SK-N-SH treated with all-trans-retinoic acid at 6 μM for 48 hours (cell line): ENCODE results near the gene DNAI7.

ENCODE experiments used
- ATAC-seq: fragments of 200-7000 bp; cut with Tn5 transposase; 3 replicates; pipeline ENCODE4 v1.9.1; 2020; ENCODE audit warnings: mild to moderate bottlenecking, moderate library complexity
- ARNTL ChIP-seq: fragments of 450-650 bp; formaldehyde crosslinking; IDR thresholded peaks from 2 replicates; pipeline ENCODE4 v1.5.0; 2020; ENCODE audit warnings: low read depth, mild to moderate bottlenecking, moderate library complexity, borderline replicate concordance
- BACH2 ChIP-seq: fragments of 250-450 bp; sonication (Bioruptor Pico); IDR thresholded peaks from 2 replicates; pipeline ENCODE4 v1.9.0; 2021; ENCODE audit warnings: mild to moderate bottlenecking, borderline replicate concordance
- CREB5 ChIP-seq: fragments of 250-450 bp; sonication (Bioruptor Pico); IDR thresholded peaks from 2 replicates; pipeline ENCODE4 v1.5.1; 2020; ENCODE audit warnings: low read depth, mild to moderate bottlenecking, moderate library complexity
- CSDC2 ChIP-seq: fragments of 250-450 bp; sonication (Bioruptor Pico); IDR thresholded peaks from 2 replicates; pipeline ENCODE4 v1.5.0; 2020; ENCODE audit warnings: mild to moderate bottlenecking, moderate library complexity
- CSRNP3 ChIP-seq: fragments of 250-450 bp; sonication (Bioruptor Pico); IDR thresholded peaks from 2 replicates; pipeline ENCODE4 v1.5.1; 2021; ENCODE audit warnings: mild to moderate bottlenecking, moderate library complexity
- ESRRG ChIP-seq: fragments of 250-450 bp; sonication (Bioruptor Pico); IDR thresholded peaks from 2 replicates; pipeline ENCODE4 v1.6.1; 2021; ENCODE audit warnings: mild to moderate bottlenecking
- GLIS3 ChIP-seq: fragments of 250-450 bp; sonication (Bioruptor Pico); IDR thresholded peaks from 2 replicates; pipeline ENCODE4 v1.5.0; 2020; ENCODE audit warnings: mild to moderate bottlenecking, moderate library complexity
- ISL1 ChIP-seq: fragments of 250-450 bp; sonication (Bioruptor Pico); IDR thresholded peaks from 2 replicates; pipeline ENCODE4 v2.1.2; 2022; ENCODE audit warnings: mild to moderate bottlenecking, moderate library complexity
- OSR1 ChIP-seq: fragments of 250-450 bp; sonication (Bioruptor Pico); IDR thresholded peaks from 2 replicates; pipeline ENCODE4 v1.8.0; 2022; ENCODE audit warnings: moderate library complexity, mild to moderate bottlenecking, inconsistent platforms
- PATZ1 ChIP-seq: fragments of 250-450 bp; sonication (Bioruptor Pico); IDR thresholded peaks from 2 replicates; pipeline ENCODE4 v1.8.0; 2020; ENCODE audit warnings: mild to moderate bottlenecking, moderate library complexity, borderline replicate concordance
- POU6F1 ChIP-seq: fragments of 250-450 bp; sonication (Bioruptor Pico); IDR thresholded peaks from 2 replicates; pipeline ENCODE4 v1.8.0; 2021; ENCODE audit warnings: low read depth, mild to moderate bottlenecking, moderate library complexity, borderline replicate concordance
- PPARA ChIP-seq: fragments of 250-450 bp; sonication (Bioruptor Pico); IDR thresholded peaks from 2 replicates; pipeline ENCODE4 v1.5.0; 2020; ENCODE audit warnings: mild to moderate bottlenecking, borderline replicate concordance
- RARB ChIP-seq: fragments of 250-450 bp; sonication (Bioruptor Pico); IDR thresholded peaks from 2 replicates; pipeline ENCODE4 v1.8.0; 2021; ENCODE audit warnings: mild to moderate bottlenecking, moderate library complexity
- SNAI2 ChIP-seq: fragments of 250-450 bp; sonication (Bioruptor Pico); IDR thresholded peaks from 2 replicates; pipeline ENCODE4 v1.5.0; 2020; ENCODE audit warnings: mild to moderate bottlenecking, moderate library complexity
- TCF4 ChIP-seq: fragments of 250-450 bp; sonication (Bioruptor Pico); IDR thresholded peaks from 2 replicates; pipeline ENCODE4 v1.8.0; 2021; ENCODE audit warnings: mild to moderate bottlenecking, moderate library complexity, borderline replicate concordance
- TOX ChIP-seq: fragments of 250-450 bp; sonication (Bioruptor Pico); IDR thresholded peaks from 2 replicates; pipeline ENCODE4 v1.8.0; 2021; ENCODE audit warnings: mild to moderate bottlenecking, moderate library complexity, borderline replicate concordance
- TSHZ2 ChIP-seq: fragments of 250-450 bp; sonication (Bioruptor Pico); IDR thresholded peaks from 2 replicates; pipeline ENCODE4 v1.5.0; 2020; ENCODE audit warnings: mild to moderate bottlenecking, moderate library complexity
- ZFP3 ChIP-seq: fragments of 250-450 bp; sonication (Bioruptor Pico); IDR thresholded peaks from 2 replicates; pipeline ENCODE4 v1.5.0; 2020; ENCODE audit warnings: mild to moderate bottlenecking, moderate library complexity
- ZNF565 ChIP-seq: fragments of 450-650 bp; formaldehyde crosslinking; conservative IDR thresholded peaks from 2 replicates; pipeline ENCODE4 v1.5.0; 2020; ENCODE audit warnings: low read depth, mild to moderate bottlenecking, moderate library complexity
- ZNF70 ChIP-seq: fragments of 450-650 bp; formaldehyde crosslinking; IDR thresholded peaks from 2 replicates; pipeline ENCODE4 v1.5.0; 2020; ENCODE audit warnings: mild to moderate bottlenecking, moderate library complexity
- ZNF8 ChIP-seq: fragments of 450-650 bp; formaldehyde crosslinking; IDR thresholded peaks from 2 replicates; pipeline ENCODE4 v1.5.0; 2020; ENCODE audit warnings: mild to moderate bottlenecking, moderate library complexity

DNAI7 gene

GRCh38 chr12:25082628-25083027, 112.3 kb downstream of the DNAI7 start:
- TF ChIP-seq TCF4 (no peak), OSR1 (no peak), SNAI2 (CRISPR knock-in tag) (no peak), CREB5 (no peak), BACH2 (CRISPR knock-in tag) (no peak), PATZ1 (CRISPR knock-in tag) (no peak), ZFP3 (CRISPR knock-in tag) (no peak), ZNF8 (CRISPR knock-in tag) (no peak), RARB (CRISPR knock-in tag) (no peak), TOX (no peak), ARNTL (CRISPR knock-in tag) (no peak), PPARA (CRISPR knock-in tag) (no peak), CSDC2 (CRISPR knock-in tag) (no peak), TSHZ2 (CRISPR knock-in tag) (no peak), ZNF70 (CRISPR knock-in tag) (no peak), CSRNP3 (CRISPR knock-in tag) (no peak), GLIS3 (no peak), ISL1 (CRISPR knock-in tag) (no peak)
- ATAC-seq: no peak

GRCh38 chr12:25079393-25079792, 115.6 kb downstream of the DNAI7 start:
- TF ChIP-seq POU6F1 (CRISPR knock-in tag) (no peak), ZNF565 (CRISPR knock-in tag) (no peak), ISL1 (CRISPR knock-in tag) (no peak), OSR1 (no peak), ESRRG (CRISPR knock-in tag) (no peak), TOX (no peak), SNAI2 (CRISPR knock-in tag) (no peak), ZFP3 (CRISPR knock-in tag) (no peak), RARB (CRISPR knock-in tag) (no peak), GLIS3 (no peak), TSHZ2 (CRISPR knock-in tag) (no peak), ZNF8 (CRISPR knock-in tag) (no peak), PPARA (CRISPR knock-in tag) (no peak), ARNTL (CRISPR knock-in tag) (no peak), PATZ1 (CRISPR knock-in tag) (no peak), TCF4 (no peak), ZNF70 (CRISPR knock-in tag) (no peak)
- no peak for ATAC-seq
